B cell (primary cell): ENCODE measurements around the gene PRR7. TPM values are rescaled to one million over a fixed set of nuclear protein-coding genes. Genes with fewer than 3 reads are reported as not detected.
A peak's percentile ranks its signal among the peaks of the same experiment; 100 is the strongest.

ENCODE experiments used
- ATAC-seq: fragments of 200-7000 bp; cut with Tn5 transposase; one replicate; pipeline ENCODE4 v1.10.0; 2021; ENCODE audit warnings: low read depth, mild to moderate bottlenecking, moderate number of reproducible peaks, moderate library complexity
- CTCF ChIA-PET: fragments of 350-600 bp; sonication (Branson Sonifier 250); formaldehyde crosslinking; loops from one replicate; lab custom pipeline; 2021; ENCODE audit warnings: antibody characterized with exemption, inconsistent platforms; lab: Charles Lee
- POLR2A ChIA-PET: fragments of 350-600 bp; sonication (Branson Sonifier 250); formaldehyde crosslinking; loops from one replicate; lab custom pipeline; 2021; ENCODE audit warnings: antibody characterized with exemption; lab: Charles Lee
- DNase-seq: peaks from one replicate; pipeline ENCODE4 v3.0.0; 2013
- H2AFZ ChIP-seq: 2 replicates; pipeline ENCODE4 v1.6.1; 2012; ENCODE audit warnings: mild to moderate bottlenecking, low read depth, low read length; ENCODE audit not compliant: insufficient read depth, poor library complexity, severe bottlenecking
- H3K27ac ChIP-seq, 2 donors: 1 replicate in 1 of 2; 2 replicates in 1 of 2; pipeline ENCODE4 v1.5.1; 2012 to 2013; ENCODE audit warnings: low read length in 2 of 2, mild to moderate bottlenecking in 2 of 2, moderate library complexity in 1 of 2
- H3K27me3 ChIP-seq, 4 experiments: fragments of 200-600 bp in 1 of 4; sonication (generic) in 1 of 4; replicated peaks in 1 of 4; 1 replicate in 2 of 4; 2 replicates in 2 of 4; pipeline versions ENCODE4 v1.6.1 to v1.7.0; 2013 to 2016; ENCODE audit warnings: low read length in 3 of 4, mild to moderate bottlenecking in 2 of 4, mixed read lengths in 1 of 4, moderate library complexity in 1 of 4; ENCODE audit not compliant: insufficient read depth in 4 of 4, control insufficient read depth in 3 of 4; ENCODE audit errors: control extremely low read depth in 1 of 4
- H3K36me3 ChIP-seq, 2 experiments: replicated peaks in 1 of 2; 1 replicate in 1 of 2; 2 replicates in 1 of 2; pipeline versions ENCODE4 v1.6.1 to v1.7.1; 2013; ENCODE audit warnings: low read length in 1 of 2; ENCODE audit not compliant: insufficient read depth in 2 of 2, control insufficient read depth in 1 of 2; ENCODE audit errors: control extremely low read depth in 1 of 2, extremely low read depth in 1 of 2
- H3K4me1 ChIP-seq, 2 donors: fragments of 200-600 bp in 1 of 2; sonication (generic) in 1 of 2; 1 replicate in 1 of 2; 2 replicates in 1 of 2; pipeline versions ENCODE4 v1.5.1 to v1.6.1; 2013 to 2017; ENCODE audit warnings: low read length in 2 of 2; ENCODE audit not compliant: control insufficient read depth in 2 of 2, insufficient read depth in 2 of 2
- H3K4me2 ChIP-seq: replicated peaks from 2 replicates; pipeline ENCODE3; 2012; ENCODE audit warnings: mild to moderate bottlenecking, low read depth, low read length; ENCODE audit not compliant: poor library complexity, severe bottlenecking
- H3K4me3 ChIP-seq, 5 experiments: fragments of 200-600 bp in 1 of 5; sonication (generic) in 1 of 5; 1 replicate in 3 of 5; 2 replicates in 2 of 5; pipeline versions ENCODE4 v1.5.1 to v1.7.0; 2011 to 2016; ENCODE audit warnings: low read length in 4 of 5, mild to moderate bottlenecking in 4 of 5, low read depth in 2 of 5, control low read depth in 1 of 5, moderate library complexity in 1 of 5; ENCODE audit not compliant: insufficient read depth in 1 of 5; ENCODE audit errors: control extremely low read depth in 1 of 5, extremely low read depth in 1 of 5
- H3K79me2 ChIP-seq: fragments of 200-600 bp; sonication (generic); one replicate; pipeline ENCODE4 v1.6.0; 2016; ENCODE audit warnings: low read length; ENCODE audit not compliant: control insufficient read depth, insufficient read depth
- H3K9ac ChIP-seq: fragments of 200-600 bp; sonication (generic); 2 replicates; pipeline ENCODE4 v1.6.1; 2017; ENCODE audit warnings: mild to moderate bottlenecking, low read length, moderate library complexity
- H3K9me3 ChIP-seq, 3 donors: one replicate each; pipeline versions ENCODE4 v1.6.1 to v1.7.1; 2013; ENCODE audit warnings: low read length in 2 of 3; ENCODE audit not compliant: control insufficient read depth in 2 of 3, insufficient read depth in 1 of 3; ENCODE audit errors: control extremely low read depth in 1 of 3
- H4K20me1 ChIP-seq: 2 replicates; pipeline ENCODE4 v1.6.0; 2012; ENCODE audit warnings: mild to moderate bottlenecking, low read length; ENCODE audit not compliant: insufficient read depth, control insufficient read depth, poor library complexity, severe bottlenecking
- H3K27ac Mint-ChIP-seq: one replicate; pipeline ENCODE4 v1.8.0; 2021; ENCODE audit warnings: mixed read lengths
- H3K27me3 Mint-ChIP-seq: one replicate; pipeline ENCODE4 v1.8.0; 2021; ENCODE audit warnings: mixed read lengths
- H3K4me1 Mint-ChIP-seq: one replicate; pipeline ENCODE4 v1.8.0; 2021; ENCODE audit warnings: mixed read lengths
- H3K4me3 Mint-ChIP-seq: one replicate; pipeline ENCODE4 v1.8.0; 2021; ENCODE audit warnings: mixed read lengths
- H3K9me3 Mint-ChIP-seq: one replicate; pipeline ENCODE4 v1.8.0; 2022; ENCODE audit warnings: mixed read lengths; ENCODE audit not compliant: insufficient read depth
- CTCF ChIP-seq: fragments of 200-600 bp; IDR thresholded peaks from one replicate; pipeline ENCODE4 v1.8.0; 2022; ENCODE audit warnings: antibody characterized with exemption, mild to moderate bottlenecking
- EZH2 ChIP-seq: IDR thresholded peaks from 2 replicates; pipeline ENCODE4 v1.6.1; 2012; ENCODE audit warnings: borderline replicate concordance, low read depth, mild to moderate bottlenecking, moderate library complexity, low read length; ENCODE audit not compliant: insufficient read depth, poor library complexity, severe bottlenecking
- WGBS: methylation state at CpG from one replicate; pipeline ENCODE4 v1.1.5; 2013; ENCODE audit warnings: missing lambda C conversion rate; ENCODE audit not compliant: insufficient coverage; 5-methylcytosine and 5-hydroxymethylcytosine counted together
- intact Hi-C: fragments of 100-400 bp; cut with micrococcal nuclease; formaldehyde crosslinking; loops from one replicate; pipeline ENCODE4 v1.10.0; 2022
- polyA plus RNA-seq: library from polyadenylated mRNA; depleted of rRNA; stranded (reverse); fragments of >200 nt; gene quantifications from 2 replicates; pipeline ENCODE4 v1.2.3, GENCODE V29; 2012
- total RNA-seq, 2 donors: library from RNA; stranded (reverse); fragments of 120-200 nt in 1 of 2; gene quantifications; 1 replicate in 1 of 2; 2 replicates in 1 of 2; pipeline versions ENCODE4 v1.2.3 to v1.2.4, GENCODE V29; 2013 to 2022

Gene PRR7
- total and polyA plus RNA-seq, 2 donors (not counting 1 experiment from before 2014, with no cell fraction given): 4.8 to 84.4 TPM

- DNase-seq (no peak), ATAC-seq (no peak)
- Histone ChIP-seq H3K36me3 (no peaks in the 10 kb centered on the region), H3K9ac (no peak overlapping the region), H3K4me1 (peaks cover 7 to 15% of the 10 kb centered on the region in 2 donors), H3K4me3 (no peak overlapping the region), H3K27me3 (peaks cover 0 to 24% (median 7%) of the 10 kb centered on the region in 4 experiments), H3K79me2 (no peaks in the 10 kb centered on the region), H2AFZ (no peak overlapping the region), H3K4me2 (no peak overlapping the region), H3K9me3 (no peaks in the 10 kb centered on the region), H4K20me1 (peaks cover 11% of the 10 kb centered on the region), H3K27ac (no peak overlapping the region)
- TF ChIP-seq EZH2 (no peak), CTCF (no peak)
- ChIA-PET CTCF (interaction anchor here (0.9 to 1.5 kb wide), 4 partner anchors 16 to 102 kb away, joined by 3 to 5 read pairs (median 4); no protein-coding TSS in a partner anchor), POLR2A (no interaction called here)
- Mint-ChIP-seq H3K4me1 (peaks cover 15% of the 10 kb centered on the region), H3K9me3 (no peaks in the 10 kb centered on the region), H3K4me3 (peak overlapping the region; percentile 45), H3K27me3 (peaks cover 13% of the 10 kb centered on the region), H3K27ac (no peak overlapping the region)
- WGBS: 86% methylated on average over 3 of the region's 10 CpGs
- intact Hi-C loops: no loop called here
Measured at GRCh38 chr5:177470759-177471536, 24.3 kb downstream of the PRR7 start.
